ELF-1 (cell line): ENCODE measurements around the gene MIF4GD.
"Not testable (repeated sequence)": the region's sequence is repeated elsewhere in the genome, so short reads cannot be mapped to it uniquely, and the experiment has no call there.

Experiments
- DNase-seq: peaks from one replicate; pipeline ENCODE4 v3.0.0-alpha.2; 2016; ENCODE audit warnings: low read depth, low spot score

The MIF4GD gene

DNA sequence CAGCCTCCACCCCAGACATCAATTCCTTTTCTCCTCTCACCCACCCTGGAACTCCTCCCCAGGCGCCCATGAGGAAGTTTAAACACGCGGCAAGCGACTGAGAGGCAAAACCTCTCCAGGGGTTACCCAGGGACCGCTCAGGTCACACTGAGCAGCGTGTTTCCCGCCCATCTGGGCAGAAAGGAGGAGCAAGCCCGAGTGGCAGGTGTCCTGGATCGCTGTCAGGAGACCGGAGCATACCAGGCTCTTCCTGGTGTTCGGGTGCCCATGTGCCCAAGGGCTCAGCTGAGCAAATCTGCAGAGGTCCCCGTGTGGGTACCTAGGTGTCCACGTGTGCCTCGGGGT lies 17.7 kb upstream of the MIF4GD start:
- no peak for DNase-seq

DNA sequence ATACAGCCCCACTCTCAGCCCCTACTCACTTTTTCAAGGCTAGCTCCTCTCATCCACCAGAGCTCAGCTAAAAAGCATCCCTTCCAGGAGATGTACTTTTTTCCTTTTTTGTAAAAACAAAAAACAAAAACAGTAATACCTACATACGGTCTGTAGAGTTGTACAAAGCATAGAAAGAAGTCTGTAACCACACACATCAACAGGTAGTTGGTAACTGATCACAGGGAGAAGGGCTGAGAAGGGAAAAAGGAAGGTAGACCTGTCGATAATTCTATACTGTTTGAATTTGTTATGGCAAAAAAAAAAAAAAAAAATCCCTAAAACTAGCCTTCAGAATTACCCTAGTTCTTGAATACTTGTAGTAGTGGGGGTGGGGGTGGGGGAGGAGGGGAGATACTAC lies 17.3 kb upstream of the MIF4GD start:
- DNase-seq, result no peak

DNA sequence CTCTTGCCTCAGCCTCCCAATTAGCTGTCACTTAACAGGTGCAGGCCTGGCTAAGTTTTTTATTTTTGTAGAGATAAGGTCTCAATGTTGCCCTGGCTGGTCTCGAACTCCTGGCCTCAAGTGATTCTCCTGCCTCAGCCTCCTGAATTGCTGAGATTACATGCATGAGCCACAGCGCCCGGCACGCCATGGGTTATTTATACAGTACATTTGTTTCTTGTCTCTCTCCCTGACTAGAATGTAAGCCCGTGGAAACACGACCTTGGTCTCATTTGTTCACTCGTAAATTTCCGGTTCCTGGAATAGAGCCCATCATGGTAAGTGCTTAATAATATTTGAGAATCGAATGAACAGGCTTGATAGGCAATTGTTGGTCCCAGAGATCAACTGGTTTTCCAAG lies 16.2 kb upstream of the MIF4GD start:
- DNase-seq, result no peak

DNA sequence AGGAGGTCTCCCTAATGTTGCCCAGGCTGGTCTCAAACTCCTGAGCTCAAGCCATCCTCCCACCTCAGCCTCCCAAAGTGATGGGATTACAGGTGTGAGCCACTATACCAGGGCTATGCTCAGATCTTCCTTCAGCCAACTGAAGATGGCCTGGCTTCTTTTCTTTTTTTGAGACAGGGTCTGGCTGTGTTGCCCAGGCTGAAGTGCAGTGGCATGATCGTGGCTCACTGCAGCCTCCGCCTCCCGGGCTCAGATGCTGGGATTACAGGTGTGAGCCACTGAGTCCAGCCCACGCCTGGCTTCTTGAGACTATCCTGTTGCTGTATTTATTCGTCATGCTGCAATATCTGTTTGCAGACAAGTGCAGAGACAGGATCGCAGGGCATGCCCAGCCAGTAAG lies 14.1 kb upstream of the MIF4GD start:
- DNase-seq, result no peak

DNA sequence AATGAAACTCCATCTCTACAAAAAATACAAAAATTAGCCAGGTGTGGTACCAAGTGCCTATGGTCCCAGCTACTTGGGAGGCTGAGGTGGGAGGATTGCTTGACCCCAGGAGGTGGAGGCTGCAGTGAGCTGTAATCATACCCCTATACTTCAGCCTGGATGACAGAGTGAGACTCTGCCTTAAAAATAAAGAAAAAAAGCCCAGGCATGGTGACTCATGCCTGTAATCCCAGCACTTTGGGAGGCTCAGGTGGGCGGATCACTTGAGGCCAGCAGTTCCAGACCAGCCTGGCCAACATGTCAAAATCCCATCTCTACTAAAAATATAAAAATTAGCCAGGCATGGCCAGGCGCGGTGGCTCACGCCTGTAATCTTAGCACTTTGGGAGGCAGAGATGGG lies 9.2 kb upstream of the MIF4GD start:
- DNase-seq, result not testable (repeated sequence)

DNA sequence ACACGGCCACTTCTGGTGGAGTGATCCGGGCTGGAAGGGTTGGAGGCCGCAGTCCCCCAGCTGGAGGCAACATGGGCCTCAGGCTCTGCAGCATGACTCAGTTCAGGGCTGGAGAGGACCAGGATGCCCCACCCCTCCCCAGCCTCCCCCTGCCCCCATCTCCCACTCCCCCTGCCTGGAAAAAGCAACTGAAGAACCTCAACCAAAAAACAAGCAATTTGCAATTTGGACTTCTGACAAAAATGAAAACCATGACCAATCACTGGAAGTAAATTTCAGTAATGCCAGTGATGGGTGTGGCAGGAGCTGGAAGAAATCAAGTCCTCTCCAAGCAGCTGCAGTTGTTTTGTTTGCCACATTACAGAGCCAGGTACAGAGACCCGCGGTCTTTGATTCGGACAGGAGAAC lies 6.6 kb upstream of the MIF4GD start:
- DNase-seq, result no peak

DNA sequence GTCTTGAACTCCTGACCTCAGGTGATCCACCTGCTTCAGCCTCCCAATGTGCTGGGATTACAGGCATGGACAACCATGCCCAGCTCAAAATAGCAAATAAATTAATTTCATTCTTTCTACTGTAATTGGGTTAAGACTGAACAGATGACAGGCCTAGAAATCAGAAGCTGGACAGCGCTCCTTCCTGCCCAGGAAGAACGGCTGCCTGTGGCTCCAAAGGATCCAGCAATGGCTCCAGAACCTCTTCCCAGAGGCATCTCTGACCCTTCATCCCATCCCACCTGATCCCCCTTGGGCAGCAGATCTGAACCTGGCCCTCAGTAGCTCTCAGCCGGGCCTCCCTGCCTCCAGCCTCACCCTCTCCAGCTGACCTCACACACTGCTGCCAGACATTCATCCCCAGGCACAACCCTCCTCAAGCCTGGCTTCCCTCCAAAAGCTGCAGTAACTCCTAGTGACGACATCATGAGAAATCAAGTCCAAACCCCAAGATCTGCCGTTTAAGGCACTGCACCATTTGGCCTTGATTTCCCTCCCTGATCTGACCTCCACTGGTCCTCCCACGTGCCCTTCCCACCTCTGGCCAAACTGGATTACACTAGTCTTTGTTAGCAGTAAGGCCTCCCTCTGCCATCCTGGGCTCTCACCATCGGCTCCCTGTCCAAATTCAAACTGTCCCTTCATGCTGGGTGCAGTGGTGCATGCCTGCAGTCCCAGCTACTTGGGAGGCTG lies 3.1 kb upstream of the MIF4GD start:
- no peak for DNase-seq

DNA sequence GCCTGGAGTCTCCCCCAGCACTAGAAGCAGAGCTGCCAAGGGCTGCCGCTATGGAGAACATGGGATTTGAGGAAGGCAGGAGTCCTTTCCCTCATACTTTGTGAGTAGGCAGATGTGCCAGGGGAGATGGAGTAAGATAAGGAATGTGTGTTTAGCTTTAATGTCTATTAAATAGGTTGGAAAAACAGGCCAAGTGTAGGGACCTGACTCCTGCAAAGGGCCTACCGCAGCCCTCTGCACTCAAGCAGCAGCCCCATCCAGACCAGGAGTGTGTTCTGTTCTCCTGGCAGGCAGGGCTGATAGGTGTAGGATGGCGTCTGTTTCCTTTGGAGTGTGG lies 1.8 kb upstream of the MIF4GD start:
- DNase-seq, result no peak

DNA sequence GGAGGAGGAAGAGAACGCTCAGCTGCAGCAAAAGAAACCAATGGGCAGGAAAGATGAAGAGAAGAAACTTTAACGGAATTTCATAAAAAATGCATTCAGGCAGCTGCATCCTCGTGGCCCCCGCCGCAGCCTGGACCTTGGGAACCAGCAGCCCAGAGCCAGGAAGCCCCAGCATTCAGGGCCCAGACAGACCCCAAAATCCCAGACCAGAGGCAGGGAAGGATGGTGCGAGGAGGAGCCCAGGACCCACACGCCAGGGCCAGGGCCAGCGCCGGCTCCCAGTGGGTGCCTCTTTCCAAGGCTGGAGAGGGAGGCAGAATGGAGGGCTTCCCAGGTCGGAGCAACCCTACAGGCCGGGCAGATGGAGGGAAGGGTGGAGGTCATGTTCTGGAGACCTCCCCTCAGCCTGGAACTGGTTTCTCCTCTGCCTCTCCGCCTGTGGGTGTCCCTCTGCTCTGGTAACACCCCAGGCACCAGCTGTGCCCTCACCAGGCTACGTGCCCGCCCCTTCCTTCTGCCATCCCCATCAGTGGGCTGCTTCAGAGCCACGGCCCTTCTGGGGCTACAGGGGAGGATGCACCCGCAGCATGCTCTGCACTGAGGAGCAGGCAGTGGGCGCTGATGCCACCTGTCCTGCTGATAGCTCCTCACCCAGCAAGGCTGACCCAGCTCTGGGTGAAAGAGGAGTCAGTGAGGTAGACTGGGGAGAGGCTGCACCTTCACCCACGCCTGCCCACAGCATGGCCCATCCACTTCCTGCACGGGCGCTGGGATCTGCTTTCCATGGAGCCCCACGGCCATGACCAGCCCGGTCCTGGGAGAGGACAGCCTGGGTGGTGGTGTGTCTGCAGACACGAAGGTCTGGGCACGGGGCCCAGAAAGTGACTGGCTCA lies 1.2 kb upstream of the MIF4GD start:
- no peak for DNase-seq

DNA sequence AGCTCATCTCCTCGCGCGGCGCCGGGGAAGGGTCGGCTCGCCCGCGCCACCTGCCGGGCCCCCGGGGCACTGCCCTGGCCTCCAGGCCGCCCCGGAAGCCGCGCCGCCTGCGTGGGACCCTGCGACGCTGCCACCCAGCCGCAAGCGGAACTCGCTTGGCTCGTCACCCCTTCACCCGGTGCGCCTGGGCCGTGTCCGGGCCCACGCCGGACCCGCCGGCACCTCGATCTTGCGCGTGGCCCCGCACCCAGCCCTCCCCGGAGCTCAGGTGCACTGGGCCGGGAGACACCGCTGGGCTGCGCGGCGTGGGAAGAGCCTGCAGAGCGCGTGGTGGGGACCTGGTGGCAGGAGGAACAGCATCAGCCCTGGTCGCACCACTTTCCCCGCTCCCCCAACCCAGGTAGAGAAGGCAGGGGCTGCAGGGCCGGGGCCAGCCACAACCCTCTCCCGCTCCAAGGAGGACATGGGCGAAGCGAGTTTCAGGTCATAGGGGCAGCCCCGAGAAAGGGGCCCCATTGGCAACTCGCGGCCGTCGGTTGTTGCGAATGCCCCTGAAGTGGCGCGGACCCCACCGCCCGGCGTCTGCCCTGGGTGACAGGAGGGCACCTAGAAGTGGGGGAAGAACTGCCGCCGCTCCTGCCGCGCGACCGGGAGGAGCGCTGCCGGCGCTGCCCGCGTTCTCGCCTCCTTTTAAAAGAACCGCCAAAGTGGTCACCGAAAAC lies 363 bp upstream of the MIF4GD start:
- DNase-seq, result peak; percentile 67

DNA sequence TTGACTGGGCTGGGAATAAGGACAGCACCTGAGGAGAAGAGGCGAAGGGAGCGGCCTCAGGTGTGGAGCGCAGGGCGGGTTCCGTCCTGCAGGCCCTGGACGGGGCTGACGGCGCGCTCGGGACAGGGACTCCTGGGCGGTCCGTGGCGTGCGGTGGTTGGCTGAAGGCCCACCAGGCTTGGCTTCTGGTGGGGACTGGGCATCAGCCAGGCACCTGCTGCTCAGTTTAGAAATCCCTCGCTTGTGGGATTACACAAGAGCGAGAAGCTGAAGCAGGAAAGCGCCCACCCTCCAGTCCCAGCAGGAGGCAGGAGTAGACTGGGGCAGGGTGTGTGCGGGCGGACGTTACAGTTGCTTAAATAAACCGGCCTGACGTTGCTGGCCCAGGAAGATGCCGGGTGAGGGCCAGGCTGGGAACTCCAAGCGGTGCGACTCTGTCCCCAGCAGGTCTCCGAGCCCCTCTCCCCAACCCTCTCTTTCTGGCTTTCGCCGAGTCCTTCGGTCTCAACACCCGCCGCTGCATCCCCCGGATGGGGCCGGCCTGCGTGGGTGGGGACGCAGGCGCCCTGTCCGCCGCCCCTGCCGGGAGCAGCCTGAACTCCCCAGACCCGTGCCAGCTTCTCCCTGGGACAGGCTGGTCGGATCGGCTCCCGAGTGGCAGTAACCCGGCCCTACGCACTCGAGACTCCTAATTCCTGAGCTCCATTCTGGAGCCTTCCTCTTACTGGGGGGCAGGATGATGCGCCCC lies 639 bp downstream of the MIF4GD start:
- peak; percentile 83 for DNase-seq

DNA sequence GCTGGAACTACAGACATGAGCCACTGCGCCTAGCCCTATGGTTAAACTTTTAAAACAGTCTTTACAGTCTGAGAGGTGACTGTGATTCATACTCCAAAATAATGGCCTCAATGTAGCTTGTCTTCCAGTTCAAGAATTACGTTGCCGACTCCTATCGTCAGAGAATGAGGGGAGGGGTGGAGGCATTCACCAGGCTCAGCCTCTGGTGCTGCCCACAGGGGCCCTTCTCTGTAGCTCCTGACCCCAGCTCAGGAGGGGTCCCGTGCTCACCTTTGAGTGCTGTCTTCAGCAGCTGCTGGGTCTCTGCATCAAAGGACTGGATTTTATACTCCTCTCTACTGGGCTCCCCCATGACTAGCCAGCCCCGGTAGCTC lies 1.2 kb downstream of the MIF4GD start:
- no peak for DNase-seq

DNA sequence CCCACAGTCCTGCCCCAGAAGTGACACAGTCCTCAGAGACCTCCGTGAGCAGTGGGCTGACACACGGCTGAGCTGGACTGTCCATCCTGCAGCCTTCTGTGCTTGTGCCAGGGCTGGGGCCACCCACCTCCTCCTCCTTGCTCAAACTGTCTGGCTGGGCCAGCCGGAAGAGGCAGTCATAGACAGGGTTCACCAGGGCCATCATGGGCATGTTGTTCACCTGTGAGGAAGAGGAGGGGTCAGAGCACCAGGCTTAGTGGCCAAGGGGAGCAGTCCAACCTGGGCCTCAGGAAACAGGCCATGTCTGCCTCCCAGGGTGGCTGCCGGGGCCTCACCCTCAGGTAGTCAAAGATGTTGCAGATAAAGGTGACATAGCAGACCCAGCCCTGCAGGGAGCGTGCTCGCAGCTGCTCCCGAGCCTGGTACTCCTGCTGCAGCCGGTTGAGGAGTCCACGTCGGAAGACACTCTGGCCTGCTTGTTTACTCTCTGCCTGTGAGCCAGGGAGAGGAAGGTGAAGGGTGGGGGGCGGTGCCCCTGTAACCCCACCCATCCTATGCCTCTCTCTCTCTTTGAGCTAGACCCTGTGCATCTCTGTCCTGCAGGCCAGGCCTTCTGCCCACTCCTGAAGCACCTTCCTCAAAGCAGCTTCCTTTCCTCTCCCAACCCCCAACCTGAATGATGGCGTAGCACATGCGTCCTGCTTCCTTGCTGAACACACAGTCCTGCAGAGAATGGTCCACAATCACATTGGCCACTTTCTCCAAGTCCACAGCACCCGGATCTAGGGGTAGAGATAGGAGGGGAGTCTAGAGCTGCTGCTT lies 3.4 kb downstream of the MIF4GD start:
- DNase-seq, result peak; percentile 83

DNA sequence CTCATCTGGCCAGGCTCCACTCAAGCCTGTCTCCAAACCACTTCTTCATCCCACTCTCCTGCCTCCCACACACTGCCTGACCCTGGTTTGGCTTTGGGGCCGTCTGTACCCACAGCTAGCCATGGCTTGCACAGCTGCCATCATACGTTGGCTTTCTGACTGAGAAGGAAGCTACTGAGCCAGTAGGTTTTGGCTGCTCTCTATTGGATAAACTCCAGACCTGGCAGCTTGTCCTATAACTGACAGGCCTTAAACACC lies 3.9 kb downstream of the MIF4GD start:
- no peak for DNase-seq

DNA sequence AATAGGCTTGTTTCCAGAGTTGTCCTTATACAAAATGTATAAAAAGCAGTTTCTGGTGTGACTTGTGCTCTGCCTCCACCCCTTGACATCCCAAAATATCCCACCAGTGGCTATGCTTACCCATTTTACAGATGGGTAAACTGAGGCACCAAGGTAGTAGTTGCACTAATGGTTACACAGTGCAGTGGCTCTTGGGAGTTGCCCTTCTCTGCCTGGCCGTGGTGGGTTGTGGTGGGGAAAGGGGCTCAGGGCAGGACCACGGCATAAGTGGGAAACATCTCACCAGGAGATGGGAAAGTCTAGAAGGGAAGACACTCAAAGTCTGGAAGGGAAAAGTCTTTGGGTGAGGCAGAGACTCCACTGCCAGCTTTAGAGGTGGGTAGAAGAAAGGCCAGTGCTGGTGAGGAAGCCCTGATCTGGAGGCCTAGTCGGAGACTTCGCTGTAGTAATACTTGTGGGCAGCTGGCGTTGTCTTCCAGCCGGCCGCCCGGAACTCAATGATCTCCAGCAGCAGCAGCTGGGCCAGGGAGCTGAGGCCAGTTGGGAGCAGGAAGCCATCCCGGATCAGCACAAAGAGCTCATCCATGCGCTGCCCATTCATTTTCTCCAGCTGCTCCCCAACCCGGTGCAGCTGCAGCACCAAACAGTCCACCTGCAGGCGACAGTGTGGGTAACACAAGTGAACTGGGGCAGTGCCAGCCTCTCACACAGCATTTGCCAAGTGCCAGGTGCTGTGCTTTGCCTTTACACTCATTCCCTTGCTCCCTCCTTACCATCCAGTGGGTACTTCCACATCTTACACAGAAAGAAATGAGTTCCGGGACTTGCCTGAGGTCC lies 4.5 kb downstream of the MIF4GD start:
- DNase-seq, result no peak

DNA sequence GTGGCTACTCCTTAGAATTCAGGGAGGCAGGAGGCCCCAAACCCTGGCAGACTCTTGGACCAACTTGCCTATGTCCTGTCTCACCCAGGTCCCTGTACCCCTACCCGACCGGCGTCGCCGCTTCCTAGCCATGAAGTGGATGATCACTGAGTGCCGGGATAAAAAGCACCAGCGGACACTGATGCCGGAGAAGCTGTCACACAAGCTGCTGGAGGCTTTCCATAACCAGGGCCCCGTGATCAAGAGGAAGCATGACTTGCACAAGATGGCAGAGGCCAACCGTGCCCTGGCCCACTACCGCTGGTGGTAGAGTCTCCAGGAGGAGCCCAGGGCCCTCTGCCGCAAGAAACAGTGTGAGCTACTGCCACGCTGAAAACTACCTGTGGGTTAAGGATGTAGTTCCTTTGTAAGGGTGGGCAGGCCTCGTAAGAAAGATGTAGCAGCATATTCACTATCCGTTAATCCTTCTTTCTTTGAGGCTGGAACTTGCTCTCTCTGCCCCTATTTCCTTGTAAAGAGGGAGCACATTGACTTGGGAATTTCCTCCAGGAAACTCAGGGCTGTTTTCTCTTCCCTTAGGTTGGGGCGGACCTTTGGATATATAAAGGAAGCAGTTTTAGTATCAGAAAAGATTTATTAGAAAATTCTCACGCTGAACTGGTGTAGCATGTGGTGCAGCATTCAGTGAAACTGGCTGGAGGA lies 5.3 kb downstream of the MIF4GD start:
- DNase-seq, result no peak

DNA sequence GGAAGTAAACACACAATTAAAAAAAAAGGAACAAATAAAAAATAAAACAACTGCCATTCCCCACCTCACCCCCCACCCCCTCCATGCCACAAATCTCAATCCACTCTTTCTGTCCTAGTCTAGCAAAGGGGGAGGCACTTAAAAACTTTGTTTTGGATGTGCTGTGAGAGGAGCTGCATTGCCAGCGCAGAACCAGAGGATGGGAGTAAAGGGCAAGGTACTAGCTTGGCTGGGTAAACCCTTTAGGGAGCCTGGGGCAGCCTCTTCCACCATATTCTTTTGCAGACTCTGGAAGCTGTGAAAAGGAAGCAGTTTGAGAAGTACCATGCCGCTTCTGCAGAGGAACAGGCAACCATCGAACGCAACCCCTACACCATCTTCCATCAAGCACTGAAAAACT lies 8.0 kb downstream of the MIF4GD start:
- DNase-seq, result no peak

DNA sequence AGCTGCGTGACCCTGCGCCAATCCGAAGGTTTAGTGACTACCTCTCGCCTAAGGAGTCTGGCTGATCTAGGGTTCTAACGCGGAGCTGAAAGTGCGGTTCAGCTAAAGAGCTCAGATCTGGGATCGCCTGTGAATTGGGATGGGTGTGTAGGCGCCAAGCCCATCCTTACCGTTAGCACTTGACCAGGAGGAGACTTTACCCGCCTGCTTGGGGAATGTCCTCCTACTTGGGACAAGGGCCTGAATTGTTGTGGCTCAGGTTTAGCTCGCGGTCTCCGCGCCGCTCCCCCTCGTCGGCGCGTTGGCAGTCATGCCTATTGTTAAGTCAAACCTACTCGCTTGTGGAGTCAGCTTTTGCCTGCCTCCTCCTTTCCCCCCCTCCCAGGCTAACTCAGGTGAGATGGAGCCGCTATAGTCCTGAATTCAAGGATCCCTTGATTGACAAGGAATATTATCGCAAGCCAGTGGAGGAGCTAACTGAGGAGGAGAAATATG lies 8.9 kb downstream of the MIF4GD start:
- DNase-seq, result peak; percentile 68

DNA sequence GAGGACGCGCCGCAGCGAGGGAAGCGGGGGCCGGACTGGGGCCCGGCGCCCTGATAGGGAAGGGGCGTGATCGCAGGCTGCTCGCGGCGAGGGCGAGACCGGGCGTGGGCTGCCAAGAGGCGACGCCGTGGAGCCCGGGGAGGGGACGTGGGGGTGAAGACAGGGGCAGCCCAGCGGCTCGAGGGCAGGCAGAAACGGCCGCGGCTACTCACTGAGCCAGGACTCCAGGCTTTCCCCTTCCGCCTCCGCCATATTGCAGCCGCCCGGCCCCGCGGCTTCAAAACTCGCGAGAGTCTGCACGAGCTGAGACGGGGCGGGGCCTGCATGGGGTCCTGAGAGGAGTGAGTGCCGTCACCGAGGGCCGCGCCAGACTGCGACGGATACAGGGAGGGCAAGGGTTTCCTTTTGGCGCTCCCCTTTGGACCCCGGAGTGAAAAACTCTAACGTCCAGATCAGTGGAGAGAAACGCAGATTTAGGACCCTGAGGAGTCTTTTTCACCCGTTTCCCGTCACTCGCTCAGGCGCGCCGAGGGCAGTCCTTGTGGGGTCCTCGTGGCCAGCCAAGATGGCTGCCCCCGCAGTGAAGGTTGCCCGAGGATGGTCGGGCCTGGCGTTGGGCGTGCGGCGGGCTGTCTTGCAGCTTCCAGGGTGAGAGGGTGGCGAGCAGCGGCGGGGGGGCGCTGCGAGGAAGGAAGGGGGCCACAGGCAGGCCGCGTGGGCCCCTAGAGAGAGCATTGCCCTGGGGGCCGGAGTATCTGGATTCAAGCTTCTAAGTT lies 9.5 kb downstream of the MIF4GD start, which contains the start of the genes GGA3 and MRPS7:
Gene GGA3, minus strand, starts transcription at position 271 of the 776 bp plus-strand sequence. Its CDS starts 19 bp downstream, at position 252.
Gene MRPS7, plus strand, starts transcription at position 544 of the 776 bp plus-strand sequence. Its CDS starts 22 bp downstream, at position 566.
- peak; percentile 95 for DNase-seq
